GM21576 (cell line): ENCODE measurements around the gene C22orf15.

ENCODE experiments used
- ATAC-seq: cut with Tn5 transposase; IDR thresholded peaks from one replicate; pipeline ENCODE4 v1.9.1; 2021; ENCODE audit warnings: mild to moderate bottlenecking, moderate library complexity; ENCODE audit not compliant: unreplicated experiment

Gene C22orf15

GRCh38 chr22:23772649-23773473 is 10.1 kb downstream of the C22orf15 start, which contains the start of gene MMP11:
Gene MMP11 (plus strand): TSS chr22:23772849. CDS start chr22:23772871, 22 bp downstream.
- ATAC-seq: no peak

GRCh38 chr22:23773483-23774113 is 10.8 kb downstream of the C22orf15 start:
- no peak for ATAC-seq

GRCh38 chr22:23774114-23774921 is 11.5 kb downstream of the C22orf15 start:
- no peak for ATAC-seq

- ATAC-seq: no peak
Measured at GRCh38 chr22:23774922-23775436, 12.2 kb downstream of the C22orf15 start.

- ATAC-seq: no peak
Measured at GRCh38 chr22:23775779-23776375, 13.1 kb downstream of the C22orf15 start.

GRCh38 chr22:23777776-23778576 is 15.2 kb downstream of the C22orf15 start:
- no peak for ATAC-seq

GRCh38 chr22:23778577-23778900 is 15.7 kb downstream of the C22orf15 start:
- no peak for ATAC-seq

- ATAC-seq: no peak
Measured at GRCh38 chr22:23779083-23779482, 16.3 kb downstream of the C22orf15 start.

- ATAC-seq: no peak
Measured at GRCh38 chr22:23779731-23780130, 16.9 kb downstream of the C22orf15 start.

GRCh38 chr22:23780146-23780748 is 17.5 kb downstream of the C22orf15 start:
- ATAC-seq: no peak

- no peak for ATAC-seq
Measured at GRCh38 chr22:23781065-23781464, 18.3 kb downstream of the C22orf15 start.

GRCh38 chr22:23781511-23782183 is 18.9 kb downstream of the C22orf15 start:
- no peak for ATAC-seq

GRCh38 chr22:23782252-23782651 is 19.5 kb downstream of the C22orf15 start:
- no peak for ATAC-seq

- ATAC-seq: no peak
Measured at GRCh38 chr22:23782703-23783102, 19.9 kb downstream of the C22orf15 start.

GRCh38 chr22:23783265-23784150 is 20.7 kb downstream of the C22orf15 start:
- no peak for ATAC-seq

GRCh38 chr22:23784215-23784732 is 21.5 kb downstream of the C22orf15 start:
- no peak for ATAC-seq

- no peak for ATAC-seq
Measured at GRCh38 chr22:23786261-23786710, 23.5 kb downstream of the C22orf15 start.
